HG03097 (cell line): ENCODE results near the gene KLHL13.
"Not testable (repeated sequence)": the region's sequence is repeated elsewhere in the genome, so short reads cannot be mapped to it uniquely, and the experiment has no call there.

ENCODE experiments used
- ATAC-seq: cut with Tn5 transposase; IDR thresholded peaks from one replicate; pipeline ENCODE4 v1.9.1; 2021; ENCODE audit not compliant: unreplicated experiment, low FRiP score

The KLHL13 gene

GRCh38 chrX:117996918-117997480, 119.6 kb downstream of the KLHL13 start:
- ATAC-seq = no peak

GRCh38 chrX:117996408-117996807, 120.2 kb downstream of the KLHL13 start:
- ATAC-seq = no peak

GRCh38 chrX:117995378-117995777, 121.2 kb downstream of the KLHL13 start:
- ATAC-seq = no peak

- ATAC-seq = no peak
Observed at GRCh38 chrX:117992192-117992723, 124.4 kb downstream of the KLHL13 start.

GRCh38 chrX:117990438-117990837, 126.2 kb downstream of the KLHL13 start:
- ATAC-seq = no peak

- no peak for ATAC-seq
Observed at GRCh38 chrX:117989512-117989911, 127.1 kb downstream of the KLHL13 start.

GRCh38 chrX:117987373-117987772, 129.2 kb downstream of the KLHL13 start:
- no peak for ATAC-seq

GRCh38 chrX:117985241-117985640, 131.4 kb downstream of the KLHL13 start:
- ATAC-seq = no peak

- ATAC-seq = no peak
Observed at GRCh38 chrX:117982694-117983392, 133.8 kb downstream of the KLHL13 start.

- ATAC-seq = no peak
Observed at GRCh38 chrX:117978402-117978801, 138.2 kb downstream of the KLHL13 start.

- no peak for ATAC-seq
Observed at GRCh38 chrX:117977526-117977925, 139.1 kb downstream of the KLHL13 start.

- no peak for ATAC-seq
Observed at GRCh38 chrX:117973110-117973807, 143.4 kb downstream of the KLHL13 start.

- no peak for ATAC-seq
Observed at GRCh38 chrX:117972711-117973109, 143.9 kb downstream of the KLHL13 start.

GRCh38 chrX:117969782-117970181, 146.8 kb downstream of the KLHL13 start:
- no peak for ATAC-seq

GRCh38 chrX:117969328-117969727, 147.3 kb downstream of the KLHL13 start:
- no peak for ATAC-seq

- no peak for ATAC-seq
Observed at GRCh38 chrX:117959045-117959444, 157.6 kb downstream of the KLHL13 start.

GRCh38 chrX:117957128-117957527, 159.5 kb downstream of the KLHL13 start:
- ATAC-seq = no peak

GRCh38 chrX:117939296-117939695, 177.3 kb downstream of the KLHL13 start:
- ATAC-seq = not testable (repeated sequence)

GRCh38 chrX:117936118-117936517, 180.5 kb downstream of the KLHL13 start:
- no peak for ATAC-seq

GRCh38 chrX:117930116-117930515, 186.5 kb downstream of the KLHL13 start:
- ATAC-seq = not testable (repeated sequence)

GRCh38 chrX:117919755-117920154, 196.9 kb downstream of the KLHL13 start:
- ATAC-seq = no peak

GRCh38 chrX:117910216-117910615, 206.4 kb downstream of the KLHL13 start:
- ATAC-seq = no peak
